NT2/D1 (cell line): ENCODE data around the gene PACC1.

Experiments
- YY1 ChIP-seq: IDR thresholded peaks from 2 replicates; pipeline ENCODE4 v1.6.1; 2011; ENCODE audit not compliant: insufficient read length, insufficient read depth
- ZNF274 ChIP-seq: IDR thresholded peaks from 2 replicates; pipeline ENCODE4 v1.6.1; 2011; ENCODE audit warnings: mild to moderate bottlenecking, low read depth, low read length

GRCh38 chr1:212359794-212360479 is 54.7 kb downstream of the PACC1 start:
- TF ChIP-seq ZNF274 (no peak), YY1 (no peak)
